Putamen (tissue), 1 donor: Measurements from ENCODE around the gene GABRR3.

Experiments
- DNase-seq: peaks from one replicate; pipeline ENCODE4 v3.0.0-alpha.2; 2016; ENCODE audit warnings: low spot score

Gene GABRR3

GRCh38 chr3:97988784-97989568 is 46.1 kb downstream of the GABRR3 start:
- no peak for DNase-seq

GRCh38 chr3:97987306-97987705 is 47.8 kb downstream of the GABRR3 start:
- DNase-seq = no peak

- DNase-seq = no peak
Observed at GRCh38 chr3:97983933-97984491, 51.1 kb downstream of the GABRR3 start.

GRCh38 chr3:97981886-97982285 is 53.2 kb downstream of the GABRR3 start:
- DNase-seq = no peak

- DNase-seq = no peak
Observed at GRCh38 chr3:97979610-97980009, 55.5 kb downstream of the GABRR3 start.

- DNase-seq = no peak
Observed at GRCh38 chr3:97975466-97975865, 59.6 kb downstream of the GABRR3 start.

GRCh38 chr3:97974996-97975395 is 60.1 kb downstream of the GABRR3 start:
- DNase-seq = no peak

- DNase-seq = no peak
Observed at GRCh38 chr3:97972976-97973375, 62.1 kb downstream of the GABRR3 start.

- peak; percentile 71 for DNase-seq
Observed at GRCh38 chr3:97971679-97972567, 63.2 kb downstream of the GABRR3 start, which contains the start of gene RIOX2. TSS of gene RIOX2 (minus strand) at chr3:97972431. CDS start at chr3:97967593, 4,838 bp downstream.

- DNase-seq = no peak
Observed at GRCh38 chr3:97970956-97971620, 64.0 kb downstream of the GABRR3 start.

GRCh38 chr3:97970156-97970555 is 65.0 kb downstream of the GABRR3 start:
- no peak for DNase-seq

- no peak for DNase-seq
Observed at GRCh38 chr3:97969541-97969940, 65.6 kb downstream of the GABRR3 start.

GRCh38 chr3:97968376-97968775 is 66.7 kb downstream of the GABRR3 start:
- no peak for DNase-seq

GRCh38 chr3:97967966-97968365 is 67.1 kb downstream of the GABRR3 start:
- no peak for DNase-seq

- DNase-seq = no peak
Observed at GRCh38 chr3:97960993-97961766, 73.9 kb downstream of the GABRR3 start.

GRCh38 chr3:97960551-97960950 is 74.6 kb downstream of the GABRR3 start:
- DNase-seq = no peak

GRCh38 chr3:97959872-97960271 is 75.2 kb downstream of the GABRR3 start:
- no peak for DNase-seq

GRCh38 chr3:97958796-97959195 is 76.3 kb downstream of the GABRR3 start:
- DNase-seq = no peak

- DNase-seq = no peak
Observed at GRCh38 chr3:97958396-97958795, 76.7 kb downstream of the GABRR3 start.

GRCh38 chr3:97957617-97958311 is 77.4 kb downstream of the GABRR3 start:
- DNase-seq = no peak

GRCh38 chr3:97956051-97956450 is 79.1 kb downstream of the GABRR3 start:
- no peak for DNase-seq
